Naive thymus-derived CD4-positive, alpha-beta T cell (primary cell): ENCODE data around the gene PTPRT. TPM values are rescaled to one million over a fixed set of nuclear protein-coding genes. Genes with fewer than 3 reads are reported as not detected.

Experiments used
- ATAC-seq: fragments of 150-1000 bp; cut with Tn5 transposase; 2 replicates; pipeline ENCODE4 v1.10.0; 2021; ENCODE audit warnings: mild to moderate bottlenecking, moderate library complexity
- CTCF ChIA-PET: fragments of 350-600 bp; sonication (Branson Sonifier 250); formaldehyde crosslinking; loops from one replicate; lab custom pipeline; 2021; ENCODE audit warnings: antibody characterized with exemption; lab: Charles Lee
- POLR2A ChIA-PET: fragments of 350-600 bp; sonication (Branson Sonifier 250); formaldehyde crosslinking; loops from one replicate; lab custom pipeline; 2021; ENCODE audit warnings: antibody characterized with exemption, inconsistent platforms; lab: Charles Lee
- DNase-seq, 9 donors: peaks; one replicate each; pipeline versions ENCODE4 v3.0.0 to v3.0.0-alpha.2; 2020 to 2022; ENCODE audit warnings: mixed read lengths in 1 of 9
- H3K27ac ChIP-seq: one replicate; pipeline ENCODE4 v1.7.0; 2013; ENCODE audit warnings: mild to moderate bottlenecking, low read depth, low read length, moderate library complexity
- H3K27me3 ChIP-seq, 2 donors: one replicate each; pipeline ENCODE4 v1.7.0; 2013; ENCODE audit warnings: low read length in 2 of 2, mild to moderate bottlenecking in 2 of 2, moderate library complexity in 2 of 2; ENCODE audit not compliant: control insufficient read depth in 2 of 2, insufficient read depth in 2 of 2
- H3K36me3 ChIP-seq, 3 experiments: 1 replicate in 2 of 3; 2 replicates in 1 of 3; pipeline ENCODE4 v1.7.0; 2013; ENCODE audit warnings: low read length in 3 of 3, mild to moderate bottlenecking in 3 of 3, moderate library complexity in 1 of 3; ENCODE audit not compliant: insufficient read depth in 3 of 3, control insufficient read depth in 2 of 3
- H3K4me1 ChIP-seq, 2 donors: one replicate each; pipeline ENCODE4 v1.7.0; 2013; ENCODE audit warnings: low read length in 2 of 2, mild to moderate bottlenecking in 2 of 2, moderate library complexity in 1 of 2; ENCODE audit not compliant: control insufficient read depth in 2 of 2, insufficient read depth in 2 of 2
- H3K4me3 ChIP-seq: 2 replicates; pipeline ENCODE4 v1.7.0; 2013; ENCODE audit warnings: mild to moderate bottlenecking, low read length
- H3K9me3 ChIP-seq, 3 experiments: 1 replicate in 2 of 3; 2 replicates in 1 of 3; pipeline ENCODE4 v1.7.0; 2013; ENCODE audit warnings: low read length in 3 of 3; ENCODE audit not compliant: control insufficient read depth in 2 of 3
- H3K27ac Mint-ChIP-seq, 9 donors: one replicate each; pipeline ENCODE4 v1.8.0; 2020 to 2022; ENCODE audit warnings: mixed read lengths in 9 of 9, mild to moderate bottlenecking in 8 of 9, moderate library complexity in 5 of 9, inconsistent platforms in 2 of 9
- H3K27me3 Mint-ChIP-seq, 5 donors: one replicate each; pipeline ENCODE4 v1.8.0; 2021 to 2022; ENCODE audit warnings: mixed read lengths in 5 of 5, mild to moderate bottlenecking in 1 of 5
- H3K36me3 Mint-ChIP-seq, 5 donors: one replicate each; pipeline ENCODE4 v1.8.0; 2020 to 2022; ENCODE audit warnings: mixed read lengths in 5 of 5, mild to moderate bottlenecking in 3 of 5, inconsistent platforms in 1 of 5
- H3K4me1 Mint-ChIP-seq, 7 donors: one replicate each; pipeline ENCODE4 v1.8.0; 2020 to 2022; ENCODE audit warnings: mixed read lengths in 7 of 7, mild to moderate bottlenecking in 3 of 7, inconsistent platforms in 1 of 7
- H3K4me3 Mint-ChIP-seq, 10 donors: one replicate each; pipeline ENCODE4 v1.8.0; 2020 to 2022; ENCODE audit warnings: mild to moderate bottlenecking in 10 of 10, mixed read lengths in 10 of 10, moderate library complexity in 6 of 10, inconsistent platforms in 2 of 10
- H3K9me3 Mint-ChIP-seq, 11 donors: one replicate each; pipeline ENCODE4 v1.8.0; 2020 to 2022; ENCODE audit warnings: mixed read lengths in 11 of 11, mild to moderate bottlenecking in 4 of 11, inconsistent platforms in 1 of 11, moderate library complexity in 1 of 11
- intact Hi-C, 2 donors: fragments of 100-400 bp; cut with micrococcal nuclease; formaldehyde crosslinking; loops; one replicate each; pipeline ENCODE4 v1.15.1; 2023
- polyA plus RNA-seq, 2 donors: library from polyadenylated mRNA; unstranded; fragments of 300-500 nt; fragmentation: Illumina TruSeq; gene quantifications; one replicate each; pipeline ENCODE4 v1.2.3, GENCODE V29; 2021
- total RNA-seq, 6 experiments: library from RNA in 5 of 6; stranded (reverse) in 5 of 6; gene quantifications; 1 replicate in 5 of 6; 2 replicates in 1 of 6; pipeline ENCODE4 v1.2.3 and lab custom pipeline; 2021 to 2026

PTPRT gene
- total and polyA plus RNA-seq, 7 experiments from 2014 or later = not detected

DNA sequence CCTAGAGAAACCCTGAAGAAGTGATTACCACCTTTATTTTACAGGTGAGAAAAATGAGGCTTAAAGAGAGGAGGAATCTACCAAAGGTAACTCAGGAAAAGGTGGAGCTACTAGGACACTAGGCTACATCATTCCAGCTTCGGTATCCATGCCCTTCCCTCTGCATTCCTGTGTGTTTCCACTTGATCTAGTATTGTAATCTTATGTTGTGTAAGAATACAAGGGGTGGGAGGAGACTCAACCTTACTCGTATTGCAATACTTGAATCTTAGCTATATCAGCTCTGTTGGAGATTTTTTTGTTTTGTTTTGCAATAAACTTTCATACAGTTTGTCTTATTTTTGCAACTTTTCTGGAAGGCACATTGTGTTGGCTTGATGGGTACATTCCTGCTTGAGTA lies 742.4 kb downstream of the PTPRT start:
- Histone ChIP-seq H3K27me3 (no peaks in the 10 kb centered on the region), H3K27ac (no peak overlapping the region), H3K4me3 (no peak overlapping the region), H3K9me3 (no peaks in the 10 kb centered on the region), H3K36me3 (no peaks in the 10 kb centered on the region), H3K4me1 (no peaks in the 10 kb centered on the region)
- POLR2A ChIA-PET = no interaction called here
- Mint-ChIP-seq H3K9me3 (peaks cover 0 to 18% (median 5%) of the 10 kb centered on the region in 11 donors), H3K27me3 (no peaks in the 10 kb centered on the region), H3K4me1 (peaks cover 0 to 1% (median 0%) of the 10 kb centered on the region in 7 donors), H3K27ac (no peak overlapping the region), H3K4me3 (no peak overlapping the region), H3K36me3 (no peaks in the 10 kb centered on the region)
- intact Hi-C loops = no loop called here
- CTCF ChIA-PET = no interaction called here
- ATAC-seq (no peak), DNase-seq (no peak)

- Mint-ChIP-seq H3K27me3 (peaks cover 0 to 8% (median 5%) of the 10 kb centered on the region in 5 donors), H3K9me3 (peaks cover 0 to 8% (median 2%) of the 10 kb centered on the region in 11 donors), H3K4me1 (peaks cover 0 to 4% (median 0%) of the 10 kb centered on the region in 7 donors), H3K4me3 (no peak overlapping the region), H3K27ac (no peak overlapping the region), H3K36me3 (no peaks in the 10 kb centered on the region)
- intact Hi-C loops = no loop called here
- Histone ChIP-seq H3K4me1 (no peaks in the 10 kb centered on the region), H3K27me3 (no peaks in the 10 kb centered on the region), H3K4me3 (no peak overlapping the region), H3K27ac (no peak overlapping the region), H3K36me3 (no peaks in the 10 kb centered on the region), H3K9me3 (no peaks in the 10 kb centered on the region)
- ChIA-PET POLR2A (no interaction called here), CTCF (no interaction called here)
- no peak for DNase-seq
- ATAC-seq = no peak
These were observed 744.9 kb downstream of the PTPRT start for GRCh38 chr20:42444799-42445198.

DNA sequence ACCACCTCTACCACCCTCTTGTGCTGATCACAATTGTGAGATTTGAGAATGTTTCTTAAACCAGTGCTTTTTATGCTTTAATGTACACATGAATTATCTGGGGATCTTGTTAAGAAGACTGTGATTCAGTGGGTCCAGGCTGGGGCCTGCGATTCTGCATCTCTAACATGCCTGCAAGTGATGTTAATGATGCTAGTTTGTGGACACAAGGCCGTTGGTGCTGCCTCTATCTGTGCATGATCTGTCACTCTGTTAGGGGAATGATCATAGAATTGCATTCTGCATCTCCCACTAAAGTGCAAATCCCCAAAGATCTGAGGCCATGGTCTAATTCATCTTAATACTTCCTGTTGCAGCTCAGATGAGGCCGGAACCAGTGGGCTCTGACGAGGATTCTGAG lies 746.5 kb downstream of the PTPRT start:
- H3K9me3 Mint-ChIP-seq = peaks cover 0 to 8% (median 2%) of the 10 kb centered on the region in 11 donors
- no peak for DNase-seq
- POLR2A ChIA-PET = no interaction called here
- Histone ChIP-seq H3K9me3 (no peaks in the 10 kb centered on the region), H3K27ac (no peak overlapping the region), H3K27me3 (no peaks in the 10 kb centered on the region), H3K36me3 (no peaks in the 10 kb centered on the region), H3K4me3 (no peak overlapping the region), H3K4me1 (no peaks in the 10 kb centered on the region)
- no peak overlapping the region for H3K27ac Mint-ChIP-seq
- CTCF ChIA-PET = no interaction called here
- intact Hi-C loops = no loop called here
- H3K36me3 Mint-ChIP-seq = no peaks in the 10 kb centered on the region
- H3K27me3 Mint-ChIP-seq = peaks cover 0 to 8% (median 5%) of the 10 kb centered on the region in 5 donors
- no peak overlapping the region for H3K4me3 Mint-ChIP-seq
- no peak for ATAC-seq
- H3K4me1 Mint-ChIP-seq = peaks cover 0 to 4% (median 0%) of the 10 kb centered on the region in 7 donors

DNA sequence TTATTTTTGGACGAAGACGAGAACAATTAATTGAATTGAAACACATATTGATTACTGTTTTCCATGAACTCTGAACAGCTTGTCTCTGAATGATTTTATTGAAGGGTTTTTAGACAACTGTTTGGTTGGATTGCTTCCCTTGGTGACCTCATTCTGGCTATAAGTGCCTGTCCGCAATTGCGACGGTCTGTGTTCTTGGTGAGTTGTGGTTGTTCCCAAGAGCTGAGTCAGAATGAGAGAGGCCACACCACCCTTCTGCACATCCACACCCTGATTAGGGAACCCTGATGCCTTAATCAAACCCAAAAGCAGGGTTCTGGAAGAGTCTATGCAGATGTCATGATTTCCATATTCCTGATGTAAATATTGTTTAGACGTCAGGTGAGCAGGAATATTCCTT lies 747.0 kb downstream of the PTPRT start:
- POLR2A ChIA-PET = no interaction called here
- intact Hi-C loops = no loop called here
- no peak for DNase-seq
- Histone ChIP-seq H3K27ac (no peak overlapping the region), H3K4me1 (no peaks in the 10 kb centered on the region), H3K9me3 (no peaks in the 10 kb centered on the region), H3K27me3 (no peaks in the 10 kb centered on the region), H3K4me3 (no peak overlapping the region), H3K36me3 (no peaks in the 10 kb centered on the region)
- Mint-ChIP-seq H3K27me3 (peaks cover 0 to 8% (median 5%) of the 10 kb centered on the region in 5 donors), H3K4me1 (peaks cover 0 to 4% (median 0%) of the 10 kb centered on the region in 7 donors), H3K27ac (no peak overlapping the region), H3K4me3 (no peak overlapping the region), H3K36me3 (no peaks in the 10 kb centered on the region), H3K9me3 (peaks cover 0 to 8% (median 2%) of the 10 kb centered on the region in 11 donors)
- ATAC-seq = no peak
- CTCF ChIA-PET = no interaction called here

- DNase-seq = no peak
- Mint-ChIP-seq H3K27ac (no peak overlapping the region), H3K36me3 (no peaks in the 10 kb centered on the region), H3K27me3 (peaks cover 0 to 8% (median 5%) of the 10 kb centered on the region in 5 donors), H3K4me1 (peaks cover 0 to 4% (median 0%) of the 10 kb centered on the region in 7 donors), H3K4me3 (no peak overlapping the region), H3K9me3 (peaks cover 0 to 8% (median 2%) of the 10 kb centered on the region in 11 donors)
- Histone ChIP-seq H3K27ac (no peak overlapping the region), H3K4me1 (no peaks in the 10 kb centered on the region), H3K36me3 (no peaks in the 10 kb centered on the region), H3K27me3 (no peaks in the 10 kb centered on the region), H3K9me3 (no peaks in the 10 kb centered on the region), H3K4me3 (no peak overlapping the region)
- ChIA-PET CTCF (no interaction called here), POLR2A (no interaction called here)
- ATAC-seq = no peak
- intact Hi-C loops = no loop called here
These were observed 747.8 kb downstream of the PTPRT start for GRCh38 chr20:42441864-42442331.

DNA sequence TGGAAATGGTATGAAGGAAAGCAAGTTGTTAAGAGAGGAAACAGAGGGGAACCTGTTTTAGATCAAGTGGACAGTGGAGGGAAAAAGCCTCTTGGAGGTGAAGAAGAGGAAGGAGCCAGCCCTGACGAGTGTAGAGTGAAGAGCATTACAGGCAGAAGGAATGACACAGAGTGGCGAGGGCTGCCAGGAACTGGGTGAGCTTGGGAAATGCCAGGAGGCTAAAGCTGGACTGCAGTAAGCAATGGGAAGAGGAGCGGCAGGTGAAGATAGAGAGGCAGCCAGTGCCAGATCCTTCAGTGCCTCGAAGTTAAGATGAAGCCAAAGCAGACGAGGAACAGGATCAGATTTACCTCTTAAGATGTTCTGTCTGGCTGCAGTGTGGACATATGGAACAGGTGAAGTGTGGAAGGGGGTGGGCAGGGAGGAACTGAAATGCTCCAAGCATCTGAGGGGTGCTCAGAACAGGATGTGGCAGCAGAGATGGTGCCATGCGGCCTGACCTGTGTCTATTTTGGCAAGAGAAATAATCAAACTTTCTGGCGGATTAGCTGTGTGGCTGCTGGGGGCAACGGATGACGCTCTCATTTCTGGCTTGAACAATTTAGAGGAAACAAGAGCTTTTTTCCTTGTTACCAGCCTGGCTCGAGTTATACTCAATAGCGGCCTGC lies 748.4 kb downstream of the PTPRT start:
- ATAC-seq (no peak), DNase-seq (no peak)
- H3K4me1 ChIP-seq = no peaks in the 10 kb centered on the region
- no peak overlapping the region for H3K4me3 Mint-ChIP-seq
- H3K27ac ChIP-seq = no peak overlapping the region
- no peaks in the 10 kb centered on the region for H3K36me3 Mint-ChIP-seq
- no peaks in the 10 kb centered on the region for H3K36me3 ChIP-seq
- H3K27me3 ChIP-seq = no peaks in the 10 kb centered on the region
- no peak overlapping the region for H3K4me3 ChIP-seq
- ChIA-PET POLR2A (no interaction called here), CTCF (no interaction called here)
- peak overlapping the region in 1 of 9 donors; percentile 39 for H3K27ac Mint-ChIP-seq
- peaks cover 0 to 5% (median 0%) of the 10 kb centered on the region in 7 donors for H3K4me1 Mint-ChIP-seq
- peaks cover 0 to 8% (median 2%) of the 10 kb centered on the region in 11 donors for H3K9me3 Mint-ChIP-seq
- peaks cover 0 to 8% (median 5%) of the 10 kb centered on the region in 5 donors for H3K27me3 Mint-ChIP-seq
- intact Hi-C loops = no loop called here
- no peaks in the 10 kb centered on the region for H3K9me3 ChIP-seq

DNA sequence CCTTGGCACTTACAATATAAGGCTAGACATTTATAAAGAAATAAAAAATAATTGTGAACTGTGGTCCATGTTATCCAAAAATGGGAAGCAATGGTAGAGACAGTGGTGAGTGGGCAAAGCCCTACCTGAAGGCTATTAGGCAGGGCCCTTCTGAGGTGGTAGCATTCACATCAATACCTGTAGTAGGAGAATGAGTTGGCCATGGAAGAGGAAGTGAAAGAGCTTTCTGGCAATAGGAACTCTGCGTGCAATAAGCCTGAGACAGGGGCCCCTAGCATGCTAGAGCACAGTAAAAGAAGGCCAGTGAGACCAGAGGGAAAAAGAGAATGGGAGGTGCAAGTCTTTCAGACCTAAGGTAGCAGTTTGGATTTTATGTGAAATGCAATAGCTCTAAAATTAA lies 754.5 kb downstream of the PTPRT start:
- Mint-ChIP-seq H3K4me1 (peaks cover 0 to 1% (median 0%) of the 10 kb centered on the region in 7 donors), H3K4me3 (no peak overlapping the region), H3K27me3 (no peaks in the 10 kb centered on the region), H3K36me3 (no peaks in the 10 kb centered on the region), H3K9me3 (peaks cover 0 to 5% (median 0%) of the 10 kb centered on the region in 11 donors), H3K27ac (no peak overlapping the region)
- DNase-seq = no peak
- Histone ChIP-seq H3K36me3 (no peaks in the 10 kb centered on the region), H3K4me1 (no peaks in the 10 kb centered on the region), H3K4me3 (no peak overlapping the region), H3K27me3 (no peaks in the 10 kb centered on the region), H3K9me3 (no peaks in the 10 kb centered on the region), H3K27ac (no peak overlapping the region)
- CTCF ChIA-PET = no interaction called here
- POLR2A ChIA-PET = interaction anchor here (0.7 kb wide), 1 partner anchor 87 kb away, joined by 3 read pairs; no protein-coding TSS in a partner anchor
- ATAC-seq = no peak
- intact Hi-C loops = no loop called here
